Esophagus muscularis mucosa (tissue), 4 donors: ENCODE results near the gene NR1I3. TPM values are rescaled to one million over a fixed set of nuclear protein-coding genes. Genes with fewer than 3 reads are reported as not detected.

Experiments used
- DNase-seq: peaks from one replicate; pipeline ENCODE4 v3.0.0-alpha.2; 2017; ENCODE audit errors: extremely low spot score
- H3K27ac ChIP-seq, 4 donors: fragments of 200-600 bp; sonication (generic); replicated peaks in 1 of 4; 1 replicate in 3 of 4; 2 replicates in 1 of 4; pipeline ENCODE4 v1.5.1; 2016 to 2019; ENCODE audit warnings: mild to moderate bottlenecking in 1 of 4
- H3K27me3 ChIP-seq, 4 donors: fragments of 200-600 bp; sonication (generic); one replicate each; pipeline versions ENCODE4 v1.5.1 to v1.6.0; 2016 to 2019
- H3K36me3 ChIP-seq, 4 donors: fragments of 200-600 bp; sonication (generic); one replicate each; pipeline ENCODE4 v1.5.1; 2016 to 2019
- H3K4me1 ChIP-seq, 4 donors: fragments of 200-600 bp; sonication (generic); one replicate each; pipeline ENCODE4 v1.5.1; 2016 to 2019
- H3K4me3 ChIP-seq, 4 donors: fragments of 200-600 bp; sonication (generic); 1 replicate in 2 of 4; 2 replicates in 2 of 4; pipeline ENCODE4 v1.5.1; 2016 to 2019; ENCODE audit warnings: mild to moderate bottlenecking in 4 of 4, moderate library complexity in 1 of 4
- H3K9me3 ChIP-seq, 4 donors: fragments of 200-600 bp; sonication (generic); 1 replicate in 3 of 4; 2 replicates in 1 of 4; pipeline ENCODE4 v1.5.1; 2016 to 2019
- CTCF ChIP-seq, 3 experiments: fragments of 200-600 bp in 2 of 3; fragments of 450-650 bp in 1 of 3; sonication (generic) in 2 of 3; IDR thresholded peaks; one replicate each; pipeline ENCODE4 v1.5.1; 2017 to 2019; ENCODE audit warnings: antibody characterized with exemption in 3 of 3, mild to moderate bottlenecking in 2 of 3, moderate library complexity in 1 of 3
- EP300 ChIP-seq: sonication (generic); formaldehyde crosslinking; IDR thresholded peaks from one replicate; pipeline ENCODE4 v1.6.1; 2017; ENCODE audit warnings: antibody characterized with exemption
- POLR2A ChIP-seq: fragments of 450-650 bp; IDR thresholded peaks from one replicate; pipeline ENCODE4 v1.6.1; 2017; ENCODE audit warnings: antibody characterized with exemption, moderate library complexity, mild to moderate bottlenecking, low read depth
- POLR2AphosphoS5 ChIP-seq, 2 donors: sonication (generic); formaldehyde crosslinking; IDR thresholded peaks; one replicate each; pipeline ENCODE4 v1.6.1; 2017; ENCODE audit warnings: antibody characterized with exemption in 2 of 2
- WGBS: methylation state at CpG from one replicate; pipeline ENCODE4 v1.1.5; 2018; 5-methylcytosine and 5-hydroxymethylcytosine counted together
- intact Hi-C: fragments of 100-400 bp; cut with DNase I; formaldehyde crosslinking; loops from one replicate; pipeline ENCODE4 v1.15.1; 2023
- total RNA-seq, 4 donors: library from RNA; depleted of rRNA; stranded (reverse); fragments of >200 nt; gene quantifications; one replicate each; pipeline versions ENCODE4 v1.1.0 to v1.2.1, GENCODE V29; 2016

NR1I3 gene
- total RNA-seq, 4 donors from 2014 or later, result not detected

GRCh38 chr1:161228032-161228431 lies 10.0 kb downstream of the NR1I3 start:
- no peak for TF ChIP-seq EP300
- no peak for TF ChIP-seq CTCF (IDR thresholded peaks at IDR 0.05)
- no peak for TF ChIP-seq POLR2A
- TF ChIP-seq POLR2AphosphoS5 (IDR thresholded peaks at IDR 0.05), result no peak
- Histone ChIP-seq H3K27me3 (no peaks in the 10 kb centered on the region), H3K36me3 (peaks cover 20 to 35% (median 32%) of the 10 kb centered on the region in 4 donors), H3K4me1 (peaks cover 26 to 30% (median 27%) of the 10 kb centered on the region in 4 donors), H3K4me3 (no peak overlapping the region), H3K9me3 (no peaks in the 10 kb centered on the region), H3K27ac (peak overlapping the region in 3 of 4 donors; percentile 81 to 88 (median 82))
- WGBS, result 90% methylated on average over 7 of the region's 7 CpGs
- intact Hi-C loops, result loop anchor here (5.0 kb wide), 1 partner anchor 79 kb away; the partner anchor contains the start of gene MPZ
- no peak for DNase-seq

GRCh38 chr1:161227196-161227871 lies 10.7 kb downstream of the NR1I3 start:
- peak overlapping the region; percentile 80 to 88 (median 82) for H3K27ac ChIP-seq
- WGBS, result 37% methylated on average over 9 of the region's 11 CpGs
- peaks cover 20 to 35% (median 32%) of the 10 kb centered on the region in 4 donors for H3K36me3 ChIP-seq
- no peaks in the 10 kb centered on the region for H3K9me3 ChIP-seq
- H3K4me3 ChIP-seq, result peak overlapping the region; percentile 71 to 90 (median 80)
- intact Hi-C loops, result loop anchor here (2.0 to 5.0 kb wide), 3 partner anchors 63 to 155 kb away; partner anchors contain the start of gene MPZ
- peaks cover 26 to 30% (median 27%) of the 10 kb centered on the region in 4 donors for H3K4me1 ChIP-seq
- H3K27me3 ChIP-seq, result no peaks in the 10 kb centered on the region
- peak; percentile 97 for DNase-seq
- TF ChIP-seq EP300 (no peak), CTCF (IDR thresholded peaks at IDR 0.05) (peak; percentile 86 to 92 (median 89)), POLR2AphosphoS5 (IDR thresholded peaks at IDR 0.05) (peak in 1 of 2 donors; percentile 44), POLR2A (no peak)

GRCh38 chr1:161226759-161227158 lies 11.2 kb downstream of the NR1I3 start:
- H3K27me3 ChIP-seq, result no peaks in the 10 kb centered on the region
- no peak for TF ChIP-seq EP300
- TF ChIP-seq CTCF (IDR thresholded peaks at IDR 0.05), result no peak
- TF ChIP-seq POLR2A, result no peak
- no peak for TF ChIP-seq POLR2AphosphoS5 (IDR thresholded peaks at IDR 0.05)
- H3K9me3 ChIP-seq, result no peaks in the 10 kb centered on the region
- DNase-seq, result no peak
- WGBS, result 36% methylated on average over 3 of the region's 3 CpGs
- intact Hi-C loops, result loop anchor here (2.0 to 5.0 kb wide), 3 partner anchors 64 to 156 kb away; partner anchors contain the start of gene MPZ
- peak overlapping the region; percentile 80 to 88 (median 82) for H3K27ac ChIP-seq
- H3K4me1 ChIP-seq, result peaks cover 26 to 30% (median 27%) of the 10 kb centered on the region in 4 donors
- peaks cover 20 to 35% (median 32%) of the 10 kb centered on the region in 4 donors for H3K36me3 ChIP-seq
- peak overlapping the region; percentile 71 to 90 (median 80) for H3K4me3 ChIP-seq

GRCh38 chr1:161226320-161226711 lies 11.7 kb downstream of the NR1I3 start:
- no peak for DNase-seq
- no peak for TF ChIP-seq CTCF (IDR thresholded peaks at IDR 0.05)
- no peak for TF ChIP-seq POLR2AphosphoS5 (IDR thresholded peaks at IDR 0.05)
- TF ChIP-seq EP300, result no peak
- TF ChIP-seq POLR2A, result no peak
- Histone ChIP-seq H3K4me3 (peak overlapping the region; percentile 71 to 90 (median 80)), H3K27me3 (no peaks in the 10 kb centered on the region), H3K36me3 (peaks cover 20 to 35% (median 32%) of the 10 kb centered on the region in 4 donors), H3K4me1 (peaks cover 26 to 30% (median 27%) of the 10 kb centered on the region in 4 donors), H3K27ac (peak overlapping the region; percentile 80 to 88 (median 82)), H3K9me3 (no peaks in the 10 kb centered on the region)
- 4% methylated on average over 11 of the region's 15 CpGs for WGBS
- intact Hi-C loops, result loop anchor here (2.0 to 5.0 kb wide), 3 partner anchors 64 to 156 kb away; partner anchors contain the start of gene MPZ
